HG02678 (cell line): ENCODE measurements around the gene KLF11.
A peak's percentile ranks its signal among the peaks of the same experiment; 100 is the strongest.

Experiments
- ATAC-seq: cut with Tn5 transposase; IDR thresholded peaks from one replicate; pipeline ENCODE4 v1.9.1; 2021; ENCODE audit warnings: mild to moderate bottlenecking, moderate library complexity; ENCODE audit not compliant: unreplicated experiment

The KLF11 gene

GRCh38 chr2:10061221-10061925 is 18.0 kb downstream of the KLF11 start:
- ATAC-seq, result no peak

- no peak for ATAC-seq
Observed at GRCh38 chr2:10062931-10063365, 19.6 kb downstream of the KLF11 start.

- ATAC-seq, result no peak
Observed at GRCh38 chr2:10063566-10063965, 20.2 kb downstream of the KLF11 start.

- ATAC-seq, result no peak
Observed at GRCh38 chr2:10064932-10065772, 21.8 kb downstream of the KLF11 start.

- ATAC-seq, result no peak
Observed at GRCh38 chr2:10065773-10066055, 22.4 kb downstream of the KLF11 start.

- no peak for ATAC-seq
Observed at GRCh38 chr2:10067330-10067729, 24.0 kb downstream of the KLF11 start.

GRCh38 chr2:10067881-10068280 is 24.5 kb downstream of the KLF11 start:
- no peak for ATAC-seq

GRCh38 chr2:10071176-10071575 is 27.8 kb downstream of the KLF11 start:
- ATAC-seq, result no peak

- no peak for ATAC-seq
Observed at GRCh38 chr2:10071595-10071994, 28.2 kb downstream of the KLF11 start.

- peak; percentile 89 for ATAC-seq
Observed at GRCh38 chr2:10072656-10073480, 29.5 kb downstream of the KLF11 start.

GRCh38 chr2:10073706-10074105 is 30.4 kb downstream of the KLF11 start:
- no peak for ATAC-seq

GRCh38 chr2:10075101-10075500 is 31.8 kb downstream of the KLF11 start:
- ATAC-seq, result no peak

- ATAC-seq, result no peak
Observed at GRCh38 chr2:10075571-10076209, 32.3 kb downstream of the KLF11 start.

- no peak for ATAC-seq
Observed at GRCh38 chr2:10076511-10076910, 33.2 kb downstream of the KLF11 start.

GRCh38 chr2:10076988-10077527 is 33.7 kb downstream of the KLF11 start:
- ATAC-seq, result no peak

GRCh38 chr2:10078001-10078400 is 34.7 kb downstream of the KLF11 start:
- ATAC-seq, result no peak

GRCh38 chr2:10078704-10079265 is 35.4 kb downstream of the KLF11 start:
- ATAC-seq, result no peak

- ATAC-seq, result peak; percentile 21
Observed at GRCh38 chr2:10079266-10079869, 36.0 kb downstream of the KLF11 start.

GRCh38 chr2:10079870-10080535 is 36.7 kb downstream of the KLF11 start, which contains the start of gene CYS1:
CYS1 (minus strand) TSS chr2:10080411; CDS start chr2:10080223, 188 bp downstream.
- ATAC-seq, result peak; percentile 29
